ENCODE results near the gene OSBP2. TPM values are rescaled to one million over a fixed set of nuclear protein-coding genes. Genes with fewer than 3 reads are reported as not detected.

Gene OSBP2
- total and polyA plus RNA-seq, 10 of the 15 experiments (the other 5 are each of a cell fraction or from before 2014, with no cell fraction given) = 0.11 to 7.7 (median 3.6) TPM

DNA sequence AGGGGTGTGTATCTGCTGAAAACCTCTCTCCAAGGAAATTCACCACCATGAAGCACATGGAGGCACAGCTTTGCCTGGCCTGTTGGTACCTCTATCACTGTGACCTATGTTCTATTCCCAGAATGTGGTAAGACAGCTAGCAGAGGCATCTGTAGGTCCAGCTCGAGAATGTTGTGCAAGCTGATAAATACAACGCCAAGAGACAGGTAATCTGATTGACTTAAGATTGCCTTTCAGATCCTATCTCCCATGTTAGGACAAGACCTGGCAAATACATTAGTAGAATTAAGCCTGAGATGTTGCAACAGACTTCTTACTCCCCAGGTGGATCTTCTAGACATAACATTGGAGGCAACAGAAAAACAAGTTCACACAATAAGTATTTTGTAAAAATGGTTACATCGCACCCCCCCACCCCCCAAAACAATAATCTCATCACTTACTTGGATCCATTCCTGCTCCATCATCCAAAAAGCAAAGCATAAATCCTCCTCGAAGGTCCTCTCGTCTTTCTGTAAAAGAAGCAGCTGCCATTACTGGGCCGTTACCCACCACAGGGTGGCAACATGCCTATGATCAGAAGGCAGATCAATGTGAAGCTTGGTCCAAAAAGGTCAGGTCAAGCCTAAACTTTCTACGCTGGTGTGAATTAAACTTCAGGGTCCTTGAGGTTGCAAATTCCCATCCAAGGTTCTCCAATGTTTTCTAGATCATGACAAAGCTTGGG, 255.4 kb downstream of the OSBP2 start:
- no TSS peak for BruUV-seq (replicated peaks)
- TF ChIP-seq NRF1 (conservative IDR thresholded peaks at IDR 0.05; ENCODE audit: low read depth, low read length) (no peak), SPI1 (IDR thresholded peaks at IDR 0.05; ENCODE audit: borderline replicate concordance, insufficient read depth, low read depth, low read length) (no peak), BCL11A (IDR thresholded peaks at IDR 0.05; ENCODE audit: low read depth, low read length) (no peak), TBL1XR1 (IDR thresholded peaks at IDR 0.05; ENCODE audit: low read depth, low read length) (no peak), CHD1 (IDR thresholded peaks at IDR 0.05; ENCODE audit: low read depth, low read length) (no peak), HCFC1 (IDR thresholded peaks at IDR 0.05; ENCODE audit: low read length) (no peak), DPF2 (IDR thresholded peaks at IDR 0.05) (no peak), KAT2A (conservative IDR thresholded peaks at IDR 0.05; ENCODE audit: control insufficient read depth, low read depth, low read length) (no peak), ZNF217 (IDR thresholded peaks at IDR 0.05) (no peak), POLR2A (IDR thresholded peaks at IDR 0.05; ENCODE audit: low read depth, low read length) (no peak), NFXL1 (IDR thresholded peaks at IDR 0.05; ENCODE audit: borderline replicate concordance) (no peak), POLR2AphosphoS2 (IDR thresholded peaks at IDR 0.05; ENCODE audit: low read depth, low read length) (no peak)
- TF ChIP-seq, protein P1, sequence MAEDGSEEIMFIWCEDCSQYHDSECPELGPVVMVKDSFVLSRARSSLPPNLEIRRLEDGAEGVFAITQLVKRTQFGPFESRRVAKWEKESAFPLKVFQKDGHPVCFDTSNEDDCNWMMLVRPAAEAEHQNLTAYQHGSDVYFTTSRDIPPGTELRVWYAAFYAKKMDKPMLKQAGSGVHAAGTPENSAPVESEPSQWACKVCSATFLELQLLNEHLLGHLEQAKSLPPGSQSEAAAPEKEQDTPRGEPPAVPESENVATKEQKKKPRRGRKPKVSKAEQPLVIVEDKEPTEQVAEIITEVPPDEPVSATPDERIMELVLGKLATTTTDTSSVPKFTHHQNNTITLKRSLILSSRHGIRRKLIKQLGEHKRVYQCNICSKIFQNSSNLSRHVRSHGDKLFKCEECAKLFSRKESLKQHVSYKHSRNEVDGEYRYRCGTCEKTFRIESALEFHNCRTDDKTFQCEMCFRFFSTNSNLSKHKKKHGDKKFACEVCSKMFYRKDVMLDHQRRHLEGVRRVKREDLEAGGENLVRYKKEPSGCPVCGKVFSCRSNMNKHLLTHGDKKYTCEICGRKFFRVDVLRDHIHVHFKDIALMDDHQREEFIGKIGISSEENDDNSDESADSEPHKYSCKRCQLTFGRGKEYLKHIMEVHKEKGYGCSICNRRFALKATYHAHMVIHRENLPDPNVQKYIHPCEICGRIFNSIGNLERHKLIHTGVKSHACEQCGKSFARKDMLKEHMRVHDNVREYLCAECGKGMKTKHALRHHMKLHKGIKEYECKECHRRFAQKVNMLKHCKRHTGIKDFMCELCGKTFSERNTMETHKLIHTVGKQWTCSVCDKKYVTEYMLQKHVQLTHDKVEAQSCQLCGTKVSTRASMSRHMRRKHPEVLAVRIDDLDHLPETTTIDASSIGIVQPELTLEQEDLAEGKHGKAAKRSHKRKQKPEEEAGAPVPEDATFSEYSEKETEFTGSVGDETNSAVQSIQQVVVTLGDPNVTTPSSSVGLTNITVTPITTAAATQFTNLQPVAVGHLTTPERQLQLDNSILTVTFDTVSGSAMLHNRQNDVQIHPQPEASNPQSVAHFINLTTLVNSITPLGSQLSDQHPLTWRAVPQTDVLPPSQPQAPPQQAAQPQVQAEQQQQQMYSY (CRISPR knock-in tag; IDR thresholded peaks at IDR 0.05) = no peak
- TF ChIP-seq, protein P2, sequence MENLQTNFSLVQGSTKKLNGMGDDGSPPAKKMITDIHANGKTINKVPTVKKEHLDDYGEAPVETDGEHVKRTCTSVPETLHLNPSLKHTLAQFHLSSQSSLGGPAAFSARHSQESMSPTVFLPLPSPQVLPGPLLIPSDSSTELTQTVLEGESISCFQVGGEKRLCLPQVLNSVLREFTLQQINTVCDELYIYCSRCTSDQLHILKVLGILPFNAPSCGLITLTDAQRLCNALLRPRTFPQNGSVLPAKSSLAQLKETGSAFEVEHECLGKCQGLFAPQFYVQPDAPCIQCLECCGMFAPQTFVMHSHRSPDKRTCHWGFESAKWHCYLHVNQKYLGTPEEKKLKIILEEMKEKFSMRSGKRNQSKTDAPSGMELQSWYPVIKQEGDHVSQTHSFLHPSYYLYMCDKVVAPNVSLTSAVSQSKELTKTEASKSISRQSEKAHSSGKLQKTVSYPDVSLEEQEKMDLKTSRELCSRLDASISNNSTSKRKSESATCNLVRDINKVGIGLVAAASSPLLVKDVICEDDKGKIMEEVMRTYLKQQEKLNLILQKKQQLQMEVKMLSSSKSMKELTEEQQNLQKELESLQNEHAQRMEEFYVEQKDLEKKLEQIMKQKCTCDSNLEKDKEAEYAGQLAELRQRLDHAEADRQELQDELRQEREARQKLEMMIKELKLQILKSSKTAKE (IDR thresholded peaks at IDR 0.05; ENCODE audit: low read depth, poor library complexity, severe bottlenecking) = no peak
- CTCF ChIA-PET = interaction anchor here (1.1 to 3.4 kb wide), 4 partner anchors 10 to 134 kb away, joined by 3 to 32 read pairs (median 4); partner anchors contain the start of gene SMTN
- SMC1A ChIA-PET (ENCODE audit: uncharacterized antibody, unreplicated experiment) = interaction anchor here (0.5 to 2.1 kb wide), 5 partner anchors 19 to 1420 kb away, joined by 3 to 8 read pairs (median 3); partner anchors contain the start of genes MORC2 and TUG1
- Histone ChIP-seq H3K9ac (ENCODE audit: control insufficient read depth, insufficient read depth, low read length) (no peak overlapping the region), H2AFZ (ENCODE audit: control insufficient read depth, low read depth, low read length) (no peak overlapping the region), H3K27me3 (replicated peaks in 1 of 2; ENCODE audit: control insufficient read depth in 2 of 2, insufficient read depth in 2 of 2, low read length in 1 of 2) (no peaks in the 10 kb centered on the region), H3K4me1 (ENCODE audit: control insufficient read depth, insufficient read depth, low read length) (no peaks in the 10 kb centered on the region), H3K4me3 (no peak overlapping the region), H4K20me1 (ENCODE audit: control insufficient read depth, insufficient read depth) (no peaks in the 10 kb centered on the region), H3K4me2 (ENCODE audit: control insufficient read depth, insufficient read depth) (no peak overlapping the region), H3K79me2 (ENCODE audit: control insufficient read depth, insufficient read depth, low read length) (no peaks in the 10 kb centered on the region), H3K36me3 (ENCODE audit: control insufficient read depth in 2 of 2, insufficient read depth in 2 of 2, low read length in 1 of 2) (peaks cover 3 to 23% of the 10 kb centered on the region in 2 experiments), H3K27ac (ENCODE audit: control insufficient read depth, insufficient read depth) (no peak overlapping the region), H3K9me3 (replicated peaks; ENCODE audit: control insufficient read depth, insufficient read depth, low read length) (no peaks in the 10 kb centered on the region)
- POLR2A ChIA-PET = no interaction called here
- no peak for FAIRE-seq
- RAD21 ChIA-PET (ENCODE audit: unreplicated experiment) = interaction anchor here (0.6 kb wide), 1 partner anchor 70 kb away, joined by 3 read pairs; no protein-coding TSS in a partner anchor
- in situ Hi-C loops (cut with MboI) (no loop called here), intact Hi-C loops (cut with micrococcal nuclease; ENCODE audit: unreplicated experiment) (loop anchor here (10.0 kb wide), 1 partner anchor 285 kb away; no protein-coding TSS in a partner anchor)
- no peak for DNase-seq (ENCODE audit: low read depth, low spot score)
- no peak for ATAC-seq
- 96% methylated on average over 7 of the region's 7 CpGs for WGBS (ENCODE audit: insufficient coverage, insufficient replicate concordance, low lambda C conversion rate, missing lambda C conversion rate)
